IPS DF 4.7 (cell line): ENCODE data around the gene MGP.

Experiments
- DNase-seq: peaks from one replicate; pipeline ENCODE4 v3.0.0-alpha.2; 2013; ENCODE audit warnings: low spot score; ENCODE audit errors: extremely low read depth

MGP gene

DNA sequence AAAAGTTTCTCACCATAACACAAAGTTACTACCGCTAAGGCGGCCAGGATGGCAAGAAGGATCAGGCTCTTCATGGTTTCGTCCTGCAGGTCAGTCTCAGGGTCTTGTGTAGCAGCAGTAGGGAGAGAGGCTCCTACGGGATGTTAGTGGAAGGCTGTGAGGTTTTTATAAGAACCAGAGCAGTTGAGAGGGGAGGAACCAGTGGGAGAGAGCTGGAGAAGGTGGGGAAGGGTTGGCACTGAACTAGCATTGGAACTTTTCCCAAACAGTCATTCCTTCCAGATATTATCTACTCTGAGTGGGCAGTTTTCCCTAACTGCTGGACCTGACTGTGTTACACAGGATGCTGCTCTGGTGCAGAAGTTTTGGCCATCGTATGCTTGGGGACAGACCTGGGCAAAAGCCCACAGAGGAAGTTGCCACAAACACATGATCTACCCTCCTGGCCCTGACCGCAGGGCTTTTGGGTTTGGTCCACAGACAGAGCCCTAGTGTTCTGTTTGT lies at the start of gene MGP:
Gene MGP, minus strand, starts transcription at position 137 of the 504 bp plus-strand sequence. Its CDS starts 63 bp downstream, at position 74.
- DNase-seq: no peak

DNA sequence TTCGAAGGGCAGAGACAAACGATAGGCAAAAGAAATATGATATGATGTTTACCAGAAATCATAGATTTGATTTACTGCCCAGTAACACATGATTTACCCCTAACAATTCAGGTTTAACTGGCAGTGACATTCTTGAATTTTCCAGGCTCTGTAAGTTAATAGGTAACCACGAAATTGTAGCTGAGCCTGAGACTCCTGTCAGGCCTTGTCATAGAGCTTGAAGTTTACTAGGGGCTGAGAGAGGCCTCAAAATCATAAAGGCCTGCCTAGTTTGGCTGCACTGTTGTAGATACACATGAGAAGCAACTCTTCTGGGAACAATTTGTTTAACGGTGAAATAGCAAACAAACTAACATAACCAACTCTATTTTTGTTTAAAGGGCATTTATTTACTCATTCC lies 49.4 kb upstream of the MGP start:
- no peak for DNase-seq

DNA sequence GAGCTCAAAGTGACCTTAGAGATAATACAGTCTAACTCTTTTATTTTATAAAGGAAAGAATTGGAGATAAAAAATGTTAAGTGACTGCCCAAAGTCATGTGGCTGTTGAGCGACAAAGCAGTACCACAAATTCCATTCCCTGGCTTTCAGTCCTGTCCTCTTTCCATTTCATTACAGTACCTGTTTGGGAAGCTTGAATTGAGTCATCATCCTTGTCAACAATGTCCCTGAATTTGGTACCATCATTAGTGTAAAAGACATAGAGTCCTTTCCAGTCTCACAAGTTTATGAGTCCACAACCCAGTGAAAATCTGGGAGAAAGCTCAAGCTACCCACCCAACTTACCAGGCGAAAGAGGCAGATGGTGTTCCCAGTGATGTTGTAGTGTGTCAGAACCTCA lies 48.9 kb upstream of the MGP start:
- no peak for DNase-seq

DNA sequence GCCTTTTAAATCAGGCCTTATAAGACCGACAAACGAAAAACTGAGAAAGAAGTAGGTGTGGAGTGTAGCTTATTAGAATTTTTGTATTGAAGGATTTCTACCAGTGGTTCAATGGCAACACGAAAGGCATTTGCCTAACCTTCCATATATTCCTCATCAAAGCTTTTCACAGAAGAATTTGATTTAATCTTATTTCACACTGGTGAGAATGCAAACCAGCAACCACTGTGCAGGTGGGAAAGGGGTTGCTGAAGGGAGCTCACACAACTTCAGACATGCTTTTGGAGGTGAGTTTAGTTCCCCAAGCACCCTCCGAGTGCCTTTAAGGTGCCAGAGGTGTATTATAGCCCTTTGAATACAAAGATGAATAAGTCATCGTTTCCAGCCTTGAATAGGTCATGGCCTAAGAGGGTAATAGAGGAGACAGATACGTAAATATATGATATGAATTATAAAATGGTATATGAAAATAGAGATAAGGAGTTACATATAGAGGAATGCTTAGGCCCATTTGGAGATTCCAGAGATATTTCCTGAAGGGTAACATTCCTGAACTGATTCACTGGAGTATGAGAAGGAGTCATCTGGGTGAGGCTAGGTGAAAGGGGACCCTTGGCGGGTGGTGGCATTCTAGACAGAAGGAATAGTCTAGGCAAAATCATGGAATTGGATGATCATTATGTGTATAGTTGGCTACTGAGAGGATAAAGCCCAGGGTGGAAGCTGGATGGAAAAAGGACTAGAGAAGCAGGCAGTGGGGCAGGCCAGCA lies 46.3 kb upstream of the MGP start:
- DNase-seq: no peak

DNA sequence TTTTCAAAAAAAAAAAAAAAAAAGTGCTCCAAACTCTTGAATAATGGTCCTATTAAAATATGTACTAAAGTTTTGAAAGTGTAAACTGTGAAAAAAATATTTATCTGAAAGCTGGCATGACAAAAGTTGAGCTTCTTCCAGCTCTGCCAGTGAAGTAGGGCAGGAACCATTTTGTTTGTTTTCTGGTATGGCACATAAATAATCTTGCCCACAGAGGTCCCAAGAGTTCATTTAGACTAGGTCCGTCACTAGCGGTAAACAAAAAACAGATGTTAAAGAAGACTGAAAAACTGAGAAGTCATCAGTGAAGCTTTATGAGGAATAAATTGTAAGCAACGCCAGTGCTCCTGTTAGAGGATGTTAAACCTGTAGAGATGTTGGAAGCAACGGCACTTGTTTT lies 45.7 kb upstream of the MGP start:
- no peak for DNase-seq

DNA sequence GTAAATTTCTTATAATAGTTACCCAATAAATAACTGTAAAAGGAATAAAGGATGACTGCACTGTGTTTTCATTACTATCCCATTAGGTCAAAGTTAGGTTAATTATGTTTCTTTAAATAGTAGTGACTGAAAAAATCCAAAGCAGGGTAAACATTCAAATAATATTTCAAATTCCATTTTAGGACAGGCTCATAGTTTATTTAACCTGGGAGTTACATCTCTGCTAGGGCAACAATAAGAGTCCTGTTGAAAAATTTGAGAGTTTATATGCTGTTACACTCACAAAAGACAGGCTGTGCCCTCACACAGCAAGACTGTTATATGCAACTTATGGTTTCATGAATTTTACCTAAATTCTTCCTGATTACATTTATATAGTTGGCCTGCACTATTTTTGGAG lies 44.6 kb upstream of the MGP start:
- no peak for DNase-seq

DNA sequence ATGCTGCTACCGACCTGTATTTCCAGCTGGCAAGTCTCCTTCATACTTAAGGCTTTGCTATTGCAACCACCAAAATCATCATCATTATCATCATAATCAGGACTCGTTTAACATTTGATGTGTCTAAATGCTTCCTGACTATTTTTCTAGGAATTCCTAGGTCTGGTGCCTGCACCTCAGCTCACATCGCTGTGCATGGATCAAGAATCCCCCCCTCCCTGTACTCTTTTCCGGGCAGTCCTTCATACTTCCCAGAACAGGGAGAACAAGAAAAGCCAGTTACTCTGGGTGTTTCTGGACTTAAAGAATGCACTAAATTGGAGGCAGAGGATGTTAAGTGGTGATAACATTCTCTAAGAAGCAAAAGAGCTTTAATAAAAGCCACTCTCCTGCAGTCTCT lies 43.3 kb upstream of the MGP start:
- DNase-seq: no peak

DNA sequence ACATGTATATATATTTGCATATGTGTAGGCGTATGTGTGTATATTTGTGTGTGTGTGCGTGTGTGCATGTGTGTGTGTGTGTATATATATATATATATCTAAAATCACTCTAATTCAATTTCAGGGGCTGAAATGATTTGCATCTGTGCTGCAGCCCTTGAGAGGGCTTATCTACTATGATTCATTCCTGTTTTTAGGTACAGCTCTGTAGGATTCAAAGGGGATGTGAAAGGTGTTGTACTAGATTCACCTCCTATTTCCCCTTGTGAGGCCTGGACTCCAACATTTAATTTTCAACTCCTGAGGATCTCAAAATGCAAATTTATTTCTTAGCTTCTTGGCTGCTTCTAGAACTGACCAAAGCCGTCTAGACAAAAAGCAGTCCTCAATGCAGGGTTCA lies 41.6 kb upstream of the MGP start:
- no peak for DNase-seq

DNA sequence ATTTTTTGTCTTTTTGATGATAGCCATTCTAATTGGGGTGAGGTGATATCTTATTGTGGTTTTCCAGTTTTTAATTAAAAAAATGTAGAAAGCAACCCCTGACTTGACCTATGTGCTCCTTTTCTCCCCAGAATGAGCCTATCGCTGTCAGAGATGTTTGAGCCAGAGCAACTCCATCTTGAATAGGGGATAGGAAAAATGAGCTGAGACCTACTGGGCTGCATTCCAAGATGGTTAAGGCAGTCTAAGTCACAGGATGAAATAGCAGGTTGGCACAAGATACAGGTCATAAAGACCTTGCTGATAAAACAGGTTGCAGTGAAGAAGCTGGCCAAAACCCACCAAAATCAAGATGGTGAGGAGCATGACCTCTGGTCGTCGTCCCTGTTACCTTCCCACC lies 38.9 kb upstream of the MGP start:
- no peak for DNase-seq

DNA sequence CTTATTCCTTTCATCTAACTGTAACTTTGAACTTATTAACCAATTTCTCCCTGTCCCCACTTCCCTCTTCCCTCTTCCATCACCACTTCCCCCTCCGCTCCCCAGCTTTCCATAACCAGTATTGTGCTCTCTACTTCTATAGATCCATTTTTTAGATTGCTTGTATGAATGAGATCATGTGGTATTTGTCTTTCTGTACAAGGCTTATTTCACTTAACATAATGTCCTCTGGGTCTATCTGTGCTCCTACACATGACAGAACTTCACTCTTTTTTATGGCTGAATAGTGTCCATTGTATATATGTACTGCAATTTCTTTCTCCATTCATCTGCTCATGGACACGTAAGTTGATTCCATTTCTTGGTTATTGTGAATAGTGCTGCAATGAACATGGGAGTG lies 38.3 kb upstream of the MGP start:
- DNase-seq: no peak

DNA sequence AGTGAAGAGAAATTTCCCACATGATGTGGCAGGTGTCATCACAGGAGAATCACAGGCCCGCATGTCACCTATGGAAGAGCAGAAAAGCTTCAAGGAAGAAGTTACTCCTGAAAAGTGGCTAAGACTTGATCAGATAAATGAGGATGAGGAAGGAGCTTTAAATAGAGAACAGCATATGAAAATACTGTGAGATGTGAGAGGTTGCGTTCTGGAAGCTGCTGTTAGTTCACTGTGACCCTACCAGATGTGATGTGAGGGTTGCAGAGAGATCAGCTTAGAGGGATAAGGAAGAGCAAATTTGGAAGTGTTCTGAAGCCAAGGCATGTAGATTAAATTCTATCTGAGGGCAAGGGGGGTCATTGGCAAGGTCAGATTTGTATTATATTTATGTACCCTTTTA lies 35.6 kb upstream of the MGP start:
- no peak for DNase-seq

DNA sequence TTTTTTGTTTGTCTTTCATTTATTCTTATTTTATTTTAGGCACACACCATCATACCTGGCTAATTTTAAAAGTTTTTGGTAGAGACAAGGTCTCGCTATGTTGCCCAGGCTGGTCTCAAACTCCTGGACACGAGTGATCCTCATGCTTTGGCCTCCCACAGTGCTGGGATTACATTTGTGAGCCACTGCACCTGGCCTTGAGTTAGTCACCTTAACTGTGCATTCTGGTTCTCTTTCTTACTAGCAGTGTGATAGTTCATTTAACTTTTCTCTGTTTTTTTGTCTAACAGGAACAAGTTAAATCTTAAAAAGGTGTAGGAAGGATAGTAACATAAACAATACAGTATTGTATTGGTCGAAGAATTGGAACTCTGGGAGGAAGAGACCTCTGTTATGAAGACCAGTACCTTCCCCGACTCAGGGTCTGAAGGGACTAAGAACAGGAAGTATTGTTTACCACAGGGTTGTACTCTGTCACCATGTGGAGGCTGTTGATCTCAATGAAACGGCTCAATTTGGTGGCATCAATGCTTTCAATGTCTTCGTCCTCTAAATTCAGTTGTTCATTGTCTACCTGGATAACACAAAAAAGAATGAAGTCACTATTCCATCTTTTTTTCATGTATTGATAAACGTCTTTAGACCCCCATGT lies 34.9 kb upstream of the MGP start:
- DNase-seq: no peak

DNA sequence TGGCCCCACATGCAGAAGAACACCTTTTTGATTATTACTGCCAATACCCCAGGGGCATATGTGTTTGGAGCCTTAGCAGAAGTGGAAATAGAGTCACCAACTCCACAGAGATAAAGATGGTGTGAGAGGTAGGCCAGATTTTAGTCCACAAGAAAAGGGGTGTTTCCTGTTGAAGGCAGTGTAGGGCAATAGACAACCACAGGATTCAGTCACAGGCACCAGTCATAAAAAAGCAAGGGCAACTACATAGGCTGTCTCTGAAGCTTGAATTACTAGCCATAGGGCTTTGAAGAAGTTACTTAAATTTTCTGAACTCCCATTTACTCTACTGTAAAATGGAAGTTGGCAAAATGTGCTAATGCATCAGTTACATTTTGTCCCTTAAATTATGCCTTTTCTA lies 33.8 kb upstream of the MGP start:
- no peak for DNase-seq

DNA sequence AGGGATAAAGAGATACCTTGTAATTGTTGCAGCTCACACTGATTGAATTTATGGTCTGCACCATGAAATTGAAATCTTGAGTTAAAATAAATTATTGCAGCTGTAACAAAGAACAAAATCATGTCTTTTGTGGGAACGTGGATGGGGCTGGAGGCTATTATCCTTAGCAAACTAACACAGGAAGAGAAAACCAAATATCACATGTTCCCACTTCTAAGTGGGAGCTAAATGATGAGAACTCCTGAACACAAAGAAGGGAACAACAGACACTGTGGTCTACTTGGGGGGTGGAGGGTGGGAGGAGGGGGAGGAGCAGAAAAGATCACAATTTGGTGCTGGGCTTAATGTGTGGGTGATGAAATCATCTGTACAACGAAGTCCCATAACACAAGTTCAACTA lies 30.1 kb upstream of the MGP start:
- DNase-seq: no peak

DNA sequence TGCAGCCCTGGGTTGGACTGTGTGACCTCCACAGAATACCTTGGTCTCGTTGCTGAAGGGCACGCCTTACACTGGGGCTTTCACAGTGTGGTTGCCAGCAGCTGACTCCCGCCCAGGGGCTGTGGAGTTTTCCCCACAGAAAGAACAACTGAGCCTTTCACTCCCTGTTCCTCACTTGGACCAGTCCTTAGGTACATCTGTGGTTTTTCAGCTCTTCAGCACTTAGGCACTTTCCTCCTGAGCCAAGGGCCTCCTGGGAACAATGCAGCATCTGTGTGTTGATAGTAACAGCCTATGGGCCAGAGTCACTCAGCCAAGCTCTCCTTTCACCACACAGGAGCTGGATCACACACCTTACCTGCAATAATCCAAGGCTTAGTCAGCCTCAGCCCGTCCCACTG lies 27.7 kb upstream of the MGP start:
- DNase-seq: no peak

DNA sequence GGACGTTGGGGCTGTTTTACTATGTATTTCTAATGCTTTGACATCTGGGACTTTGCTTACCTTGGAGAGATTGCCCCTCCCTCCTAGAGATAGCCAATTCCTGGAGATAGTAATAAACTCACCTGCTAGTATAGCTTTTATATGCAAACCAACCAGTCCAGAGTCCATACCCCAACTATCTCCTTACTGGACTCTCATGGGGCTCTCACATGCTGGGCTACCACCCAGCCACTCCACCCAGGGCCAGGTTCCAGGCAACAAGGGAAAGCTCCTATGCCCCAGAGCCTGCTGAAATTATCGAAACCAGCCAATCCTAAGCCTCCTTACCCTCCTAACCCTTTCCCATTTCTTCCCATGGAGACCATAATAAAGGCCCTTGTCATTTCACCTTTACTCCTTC lies 25.5 kb upstream of the MGP start:
- no peak for DNase-seq

DNA sequence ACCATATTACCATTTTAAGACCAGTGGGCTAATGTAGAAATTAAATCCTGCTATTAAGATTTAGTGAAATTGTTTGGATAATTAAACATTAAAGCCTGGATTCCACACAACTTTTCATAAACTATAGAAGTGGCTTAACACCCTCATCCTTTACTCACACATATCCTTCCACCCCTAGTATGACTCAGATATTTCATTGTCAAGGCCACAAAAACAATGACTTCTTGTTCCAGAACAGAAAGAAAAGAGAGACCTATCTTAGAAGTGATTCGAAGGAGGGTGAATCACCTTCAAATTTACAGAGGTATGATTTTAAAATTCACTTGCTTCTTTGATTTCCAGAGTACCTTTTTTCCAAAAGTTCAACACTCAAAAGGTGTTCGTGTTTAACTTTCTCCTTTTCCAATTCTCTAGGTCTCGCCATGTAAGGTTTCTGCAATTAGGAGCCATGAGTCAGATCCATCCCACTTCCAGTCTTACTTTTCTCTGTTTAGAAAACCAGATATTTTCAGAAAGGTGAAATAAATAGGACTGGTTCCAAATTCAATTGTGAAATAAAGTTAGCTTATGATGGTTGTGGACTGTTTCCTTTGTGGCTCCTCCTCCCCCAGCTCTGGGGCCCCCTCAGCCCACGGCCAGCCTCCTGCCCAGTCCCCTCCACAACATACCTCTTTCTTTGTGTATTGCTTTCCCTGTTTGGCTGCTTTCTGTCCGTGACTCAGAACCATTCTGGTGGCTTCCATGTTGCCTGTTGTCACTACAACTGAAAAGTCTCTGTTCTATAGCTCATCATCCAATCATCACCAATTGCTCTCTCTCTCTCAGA lies 24.6 kb upstream of the MGP start:
- DNase-seq: no peak

DNA sequence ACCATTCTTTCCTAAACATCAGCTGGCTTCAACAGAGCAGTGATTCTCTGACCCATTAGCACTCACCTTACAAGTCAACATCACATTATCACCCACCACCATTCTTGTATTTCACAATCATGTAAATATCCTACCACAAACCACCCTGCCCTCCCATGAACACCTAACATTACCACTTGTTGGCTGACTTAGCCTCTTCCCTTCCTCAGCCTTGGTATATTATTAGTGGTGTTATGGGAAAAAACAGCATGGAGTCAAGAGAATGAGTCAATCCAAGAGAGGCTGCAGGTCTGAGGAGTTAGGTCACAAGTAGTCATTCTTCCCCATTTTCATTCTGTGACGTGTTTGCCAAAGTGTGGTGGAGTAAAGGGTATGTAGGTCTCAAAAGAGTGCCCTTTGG lies 22.3 kb upstream of the MGP start:
- no peak for DNase-seq

DNA sequence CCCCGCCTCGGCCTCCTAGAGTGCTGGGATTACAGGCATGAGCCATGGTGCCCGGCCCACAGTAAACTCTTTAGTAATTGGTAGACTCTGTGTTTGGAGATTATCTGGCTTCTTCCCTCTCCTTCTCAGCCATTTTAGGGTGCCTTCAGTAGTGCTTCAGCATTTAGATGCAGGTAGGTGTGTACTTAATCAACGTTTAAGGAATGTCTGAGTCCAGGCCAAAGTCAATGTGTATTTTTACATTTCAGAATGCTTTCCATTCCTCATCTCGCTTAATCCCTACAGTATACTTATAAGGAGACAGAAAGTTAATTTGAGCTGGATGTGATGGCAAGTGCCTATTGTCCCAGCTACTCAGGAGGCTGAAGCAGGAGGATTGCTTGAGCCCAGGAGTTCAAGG lies 20.5 kb upstream of the MGP start:
- no peak for DNase-seq

DNA sequence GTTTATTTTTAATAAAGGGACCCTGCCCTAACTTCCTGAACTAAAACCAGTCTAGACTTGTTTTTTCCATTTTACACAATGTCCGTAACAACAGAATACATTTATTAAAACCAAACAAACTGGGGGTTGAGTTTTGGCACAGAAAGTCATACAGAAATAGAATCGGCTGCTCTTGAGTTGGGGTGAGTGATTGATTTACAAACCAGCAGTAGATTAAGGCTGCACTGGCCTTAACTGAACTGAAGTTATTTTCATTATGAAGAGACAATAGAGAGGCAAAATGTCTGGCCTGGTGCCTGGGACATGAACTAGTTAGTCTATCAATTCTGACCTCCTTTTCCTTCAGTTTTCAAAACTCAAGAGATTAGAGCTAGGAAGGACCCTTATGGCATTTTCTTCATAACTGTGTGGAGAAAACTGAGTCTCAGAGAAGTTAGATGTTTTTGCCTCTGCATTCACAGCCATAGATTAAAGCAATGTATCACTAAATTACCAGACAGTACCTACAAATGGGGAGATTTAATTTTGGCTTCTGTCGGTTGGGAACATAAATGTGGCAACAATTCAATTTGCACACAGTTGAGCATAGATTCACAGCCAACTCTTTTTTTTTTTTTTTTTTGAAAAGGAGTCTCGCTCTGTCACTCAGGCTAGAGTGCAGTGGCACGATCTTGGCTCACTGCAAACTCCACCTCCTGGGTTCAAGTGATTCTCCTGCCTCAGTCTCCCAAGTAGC lies 19.8 kb upstream of the MGP start:
- no peak for DNase-seq

DNA sequence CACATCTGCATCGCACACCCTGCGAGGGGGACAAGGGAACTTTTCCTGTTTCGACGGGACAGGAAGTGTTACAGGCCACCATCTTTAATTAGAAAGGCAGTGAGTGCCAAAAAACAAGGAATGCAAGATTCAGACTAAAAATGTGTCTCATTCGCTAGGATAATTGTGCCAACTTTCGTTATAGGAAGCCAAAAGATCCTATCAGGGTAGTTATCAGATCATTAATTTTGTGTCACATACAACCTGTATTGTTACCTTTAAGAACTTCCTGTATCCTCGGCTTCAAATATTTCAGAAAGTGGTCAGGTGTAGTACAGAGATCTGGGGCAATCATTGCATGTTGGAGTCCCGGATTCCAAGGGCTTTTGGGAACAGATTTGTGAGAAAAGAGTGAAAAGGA lies 19.2 kb upstream of the MGP start:
- no peak for DNase-seq
